HepG2 (cell line): ENCODE measurements around the gene IGFN1. TPM values are rescaled to one million over a fixed set of nuclear protein-coding genes. Genes with fewer than 3 reads are reported as not detected.
A peak's percentile ranks its signal among the peaks of the same experiment; 100 is the strongest.

Source experiments
- ATAC-seq: fragments of 200-7000 bp; cut with Tn5 transposase; 3 replicates; pipeline ENCODE4 v1.9.1; 2020; ENCODE audit warnings: mild to moderate bottlenecking, moderate library complexity
- BruUV-seq: library from RNA; stranded (reverse); fragments of 400-500 nt; replicated peaks from 2 replicates; lab custom pipeline; 2021; lab: Mats Ljungman, UMichigan
- CTCF ChIA-PET: fragments of 300-600 bp; formaldehyde crosslinking; extraction: SDS; loops from one replicate; lab custom pipeline; 2021; ENCODE audit warnings: low total read pairs, inconsistent platforms, low intra/inter-chr PET ratio; lab: Yijun Ruan, JAX
- POLR2A ChIA-PET: fragments of 350-600 bp; sonication (Branson Sonifier 250); formaldehyde crosslinking; loops from one replicate; lab custom pipeline; 2020; ENCODE audit warnings: antibody characterized with exemption, inconsistent platforms; lab: Yijun Ruan, JAX
- DNase-seq: peaks from one replicate; pipeline ENCODE4 v3.0.0-alpha.2; 2015; ENCODE audit warnings: low spot score
- FAIRE-seq: peaks from 3 replicates; lab custom pipeline; 2011; peaks lifted over from hg19 to GRCh38; lab: Jason Lieb, UNC
- H2AFZ ChIP-seq: one replicate; pipeline ENCODE4 v1.6.1; 2011; ENCODE audit warnings: low read length, inconsistent platforms
- H3K27ac ChIP-seq: fragments of 300-600 bp; 3 replicates; pipeline ENCODE4 v1.8.0; 2011; ENCODE audit warnings: mixed run types, mild to moderate bottlenecking, mixed read lengths, low read length, inconsistent platforms; ENCODE audit not compliant: insufficient read depth; ENCODE audit errors: extremely low read length
- H3K27me3 ChIP-seq, 2 experiments: fragments of 200-600 bp in 1 of 2; 2 replicates in 1 of 2; 3 replicates in 1 of 2; pipeline versions ENCODE4 v1.6.0 to v1.8.0; 2011; ENCODE audit warnings: low read length in 2 of 2, mild to moderate bottlenecking in 2 of 2, moderate library complexity in 2 of 2, inconsistent platforms in 1 of 2; ENCODE audit not compliant: insufficient read depth in 2 of 2, control insufficient read depth in 1 of 2
- H3K36me3 ChIP-seq, 2 experiments: fragments of 200-600 bp in 1 of 2; replicated peaks in 1 of 2; 2 replicates in 1 of 2; 3 replicates in 1 of 2; pipeline versions ENCODE4 v1.5.1 to v1.8.0; 2011; ENCODE audit warnings: low read length in 2 of 2, inconsistent platforms in 1 of 2; ENCODE audit not compliant: insufficient read depth in 2 of 2, control insufficient read depth in 1 of 2
- H3K4me1 ChIP-seq: 2 replicates; pipeline ENCODE4 v1.5.1; 2012; ENCODE audit warnings: low read length, inconsistent platforms; ENCODE audit not compliant: insufficient read depth
- H3K4me2 ChIP-seq: 2 replicates; pipeline ENCODE4 v1.6.0; 2011; ENCODE audit warnings: low read depth, low read length, inconsistent platforms
- H3K4me3 ChIP-seq, 3 experiments: fragments of 200-600 bp in 1 of 3; sonication (generic), shearing (Covaris generic) in 1 of 3; replicated peaks in 1 of 3; 2 replicates each; pipeline ENCODE4 v1.5.1; 2011 to 2016; ENCODE audit warnings: low read length in 3 of 3, inconsistent platforms in 2 of 3, low read depth in 2 of 3, mild to moderate bottlenecking in 2 of 3, control low read depth in 1 of 3, mixed read lengths in 1 of 3; ENCODE audit not compliant: insufficient read depth in 1 of 3
- H3K79me2 ChIP-seq: one replicate; pipeline ENCODE4 v1.6.1; 2011; ENCODE audit warnings: low read length, inconsistent platforms; ENCODE audit not compliant: insufficient read depth
- H3K9ac ChIP-seq: 2 replicates; pipeline ENCODE4 v1.6.0; 2011; ENCODE audit warnings: mild to moderate bottlenecking, low read depth, low read length, inconsistent platforms; ENCODE audit not compliant: insufficient read depth
- H3K9me3 ChIP-seq: 2 replicates; pipeline ENCODE4 v1.5.1; 2012; ENCODE audit warnings: mild to moderate bottlenecking, low read length
- H4K20me1 ChIP-seq: 2 replicates; pipeline ENCODE4 v1.6.0; 2011; ENCODE audit warnings: inconsistent platforms, mild to moderate bottlenecking, low read length, moderate library complexity; ENCODE audit not compliant: insufficient read depth
- BHLHE40 ChIP-seq: IDR thresholded peaks from 2 replicates; pipeline ENCODE4 v1.6.1; 2011; ENCODE audit warnings: low read length, improper control_type of control experiment
- CSRNP1 ChIP-seq: sonication (generic); formaldehyde crosslinking; IDR thresholded peaks from 2 replicates; pipeline ENCODE4 v1.8.1; 2023; ENCODE audit warnings: mild to moderate bottlenecking, missing genetic modification reagents
- CTCF ChIP-seq: sonication (generic); formaldehyde crosslinking; IDR thresholded peaks from 2 replicates; pipeline ENCODE4 v1.5.0; 2020; ENCODE audit warnings: mild to moderate bottlenecking, missing genetic modification reagents, moderate library complexity
- FOXA3 ChIP-seq: IDR thresholded peaks from 2 replicates; pipeline ENCODE4 v1.6.1; 2016; ENCODE audit warnings: missing genetic modification reagents, missing compliant biosample characterization
- MATR3 ChIP-seq: sonication (generic); formaldehyde crosslinking; IDR thresholded peaks from 2 replicates; pipeline ENCODE4 v1.4.0; 2020; ENCODE audit warnings: missing genetic modification reagents
- NFE2L2 ChIP-seq: fragments of 150-350 bp; IDR thresholded peaks from 2 replicates; pipeline ENCODE4 v1.6.1; 2014; ENCODE audit warnings: low read length
- NFIC ChIP-seq: IDR thresholded peaks from 2 replicates; pipeline ENCODE4 v1.6.1; 2012; ENCODE audit warnings: mild to moderate bottlenecking, low read length, inconsistent platforms
- TFDP2 ChIP-seq: sonication (generic); formaldehyde crosslinking; IDR thresholded peaks from 2 replicates; pipeline ENCODE4 v1.4.0; 2020; ENCODE audit warnings: missing genetic modification reagents
- ZNF281 ChIP-seq: sonication (generic); formaldehyde crosslinking; IDR thresholded peaks from 2 replicates; pipeline ENCODE4 v1.4.0; 2020; ENCODE audit warnings: missing genetic modification reagents, borderline replicate concordance
- ZNF609 ChIP-seq: sonication (generic); formaldehyde crosslinking; IDR thresholded peaks from 2 replicates; pipeline ENCODE4 v1.4.0; 2020; ENCODE audit warnings: mild to moderate bottlenecking, missing genetic modification reagents, borderline replicate concordance
- WGBS: methylation state at CpG from one replicate; pipeline ENCODE4 v1.1.6; 2017; ENCODE audit warnings: low lambda C conversion rate; 5-methylcytosine and 5-hydroxymethylcytosine counted together
- in situ Hi-C: cut with HindIII; loops from 2 replicates; pipeline ENCODE4 v1.10.0; 2017; ENCODE audit warnings: low pct_unique_long_range_greater_than_20kb; ENCODE audit not compliant: extremely low pct_ligation_motif_present
- intact Hi-C: fragments of 100-400 bp; cut with micrococcal nuclease; formaldehyde crosslinking; loops from one replicate; pipeline ENCODE4 v1.10.0; 2022; ENCODE audit not compliant: unreplicated experiment
- polyA plus RNA-seq, 8 experiments: library from polyadenylated mRNA; depleted of rRNA in 3 of 8; stranded (reverse) in 7 of 8; unstranded in 1 of 8; fragments of >200 nt; fragmentation: Illumina TruSeq in 4 of 8; extraction: Trizol in 4 of 8; gene quantifications; 2 replicates each; pipeline versions ENCODE4 v1.2.1 to v1.2.3, GENCODE V29; 2011 to 2016; ENCODE audit warnings: low read depth in 4 of 8, missing spikeins in 1 of 8, mixed read lengths in 1 of 8; ENCODE audit not compliant: insufficient read depth in 1 of 8
- total RNA-seq, 5 experiments: library from RNA; depleted of rRNA; stranded (reverse); fragments of >200 nt; fragmentation: Illumina TruSeq; extraction: Trizol; gene quantifications; 2 replicates each; pipeline ENCODE4 v1.2.3, GENCODE V29; 2016; ENCODE audit warnings: low read depth in 1 of 5

Gene IGFN1
- total and polyA plus RNA-seq, 2 of the 13 experiments (the other 11 are each of a cell fraction or from before 2014, with no cell fraction given) = 0.04 to 0.05 TPM

GRCh38 chr1:201149400-201149799 lies 41.2 kb upstream of the IGFN1 start:
- Histone ChIP-seq H3K4me2 (no peak overlapping the region), H3K79me2 (peaks cover 10% of the 10 kb centered on the region), H3K36me3 (peaks cover 19 to 72% of the 10 kb centered on the region in 2 experiments), H3K4me3 (no peak overlapping the region), H3K9me3 (no peaks in the 10 kb centered on the region), H3K9ac (no peak overlapping the region), H3K27me3 (no peaks in the 10 kb centered on the region), H4K20me1 (no peaks in the 10 kb centered on the region), H3K27ac (no peak overlapping the region), H2AFZ (no peak overlapping the region), H3K4me1 (peaks cover 13% of the 10 kb centered on the region)
- intact Hi-C loops (loop anchor here (1.0 kb wide), 4 partner anchors 21 to 74 kb away; no protein-coding TSS in a partner anchor), in situ Hi-C loops (loop anchor here (5.0 kb wide), 1 partner anchor 68 kb away; no protein-coding TSS in a partner anchor)
- ATAC-seq = peak; percentile 57
- CTCF ChIA-PET = interaction anchor here (1.5 to 1.7 kb wide), 3 partner anchors 35 to 75 kb away, joined by 3 to 23 read pairs (median 16); no protein-coding TSS in a partner anchor
- 60% methylated on average over 4 of the region's 4 CpGs for WGBS
- DNase-seq = peak; percentile 59
- FAIRE-seq = peak; percentile 76
- POLR2A ChIA-PET = no interaction called here
- no TSS peak for BruUV-seq
- TF ChIP-seq TFDP2 = no peak
- no peak for TF ChIP-seq BHLHE40
- TF ChIP-seq FOXA3 = peak; percentile 65
- TF ChIP-seq ZNF281 (CRISPR knock-in tag) = no peak
- TF ChIP-seq ZNF609 = no peak
- no peak for TF ChIP-seq MATR3
- TF ChIP-seq NFIC = no peak
- no peak for TF ChIP-seq CSRNP1 (CRISPR knock-in tag)
- TF ChIP-seq NFE2L2 = no peak
- TF ChIP-seq CTCF (CRISPR knock-in tag) = peak; percentile 68
